HG03280 (cell line): ENCODE results near the gene FRMD3.

ENCODE experiments used
- ATAC-seq: cut with Tn5 transposase; IDR thresholded peaks from one replicate; pipeline ENCODE4 v1.9.1; 2021; ENCODE audit warnings: mild to moderate bottlenecking, moderate library complexity; ENCODE audit not compliant: unreplicated experiment

Gene FRMD3

DNA sequence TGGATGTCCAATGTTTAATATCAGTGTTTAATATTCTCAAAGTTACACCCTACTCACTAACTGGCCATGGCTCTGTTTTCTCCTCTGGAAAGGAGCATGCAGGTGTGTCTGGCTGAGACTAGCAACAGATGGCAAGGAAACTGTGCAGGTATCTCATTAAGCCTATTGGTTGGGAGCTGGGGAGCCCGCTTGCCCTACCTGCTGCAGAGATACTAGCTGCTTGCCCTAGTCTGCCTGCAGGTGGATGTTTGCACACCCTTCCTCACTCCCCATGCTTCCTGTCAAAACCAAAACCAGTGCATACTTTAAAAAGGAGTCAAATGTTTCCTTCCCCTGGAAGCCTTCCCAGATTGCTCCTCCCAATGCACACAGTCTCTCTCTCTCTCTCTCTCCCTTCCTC is 247.0 kb downstream of the FRMD3 start:
- no peak for ATAC-seq

DNA sequence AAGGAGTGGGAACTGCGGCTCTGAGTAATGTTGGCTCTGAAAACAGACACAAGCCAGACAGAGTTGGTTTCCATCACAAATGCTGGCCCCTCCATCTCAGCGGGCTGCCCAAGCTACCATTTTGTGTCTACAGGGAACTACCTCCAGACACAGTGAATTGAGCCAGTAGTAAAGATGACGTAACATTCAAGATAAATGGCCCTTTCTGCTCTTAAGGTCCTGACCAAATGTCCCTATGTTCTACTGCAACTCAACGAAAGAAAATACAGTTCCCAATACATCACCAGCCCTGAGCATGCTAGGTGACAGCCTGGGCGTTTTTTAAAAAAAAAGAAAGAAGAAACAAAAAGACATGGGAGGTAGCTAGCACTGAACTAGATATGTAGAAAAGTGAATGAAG is 247.5 kb downstream of the FRMD3 start:
- ATAC-seq: no peak

DNA sequence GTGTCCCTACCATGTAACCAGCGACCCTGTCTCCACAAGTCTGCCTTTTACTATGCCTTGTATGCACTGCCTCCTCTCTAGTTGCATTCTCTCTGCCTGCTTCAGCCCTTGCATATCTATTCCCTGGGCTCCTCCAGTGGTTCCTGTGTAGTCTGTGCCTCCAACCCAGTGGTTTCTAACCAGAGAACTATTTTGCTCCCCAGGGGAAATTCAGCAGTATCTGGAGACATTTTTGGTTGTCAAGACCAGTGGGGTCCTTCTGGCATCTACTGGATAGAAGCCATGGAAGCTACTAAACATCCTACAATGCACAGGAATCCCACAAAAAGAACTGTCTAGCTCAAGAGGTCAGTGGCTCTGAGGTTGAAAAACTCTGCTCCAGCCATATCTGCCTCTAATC is 251.2 kb downstream of the FRMD3 start:
- no peak for ATAC-seq

DNA sequence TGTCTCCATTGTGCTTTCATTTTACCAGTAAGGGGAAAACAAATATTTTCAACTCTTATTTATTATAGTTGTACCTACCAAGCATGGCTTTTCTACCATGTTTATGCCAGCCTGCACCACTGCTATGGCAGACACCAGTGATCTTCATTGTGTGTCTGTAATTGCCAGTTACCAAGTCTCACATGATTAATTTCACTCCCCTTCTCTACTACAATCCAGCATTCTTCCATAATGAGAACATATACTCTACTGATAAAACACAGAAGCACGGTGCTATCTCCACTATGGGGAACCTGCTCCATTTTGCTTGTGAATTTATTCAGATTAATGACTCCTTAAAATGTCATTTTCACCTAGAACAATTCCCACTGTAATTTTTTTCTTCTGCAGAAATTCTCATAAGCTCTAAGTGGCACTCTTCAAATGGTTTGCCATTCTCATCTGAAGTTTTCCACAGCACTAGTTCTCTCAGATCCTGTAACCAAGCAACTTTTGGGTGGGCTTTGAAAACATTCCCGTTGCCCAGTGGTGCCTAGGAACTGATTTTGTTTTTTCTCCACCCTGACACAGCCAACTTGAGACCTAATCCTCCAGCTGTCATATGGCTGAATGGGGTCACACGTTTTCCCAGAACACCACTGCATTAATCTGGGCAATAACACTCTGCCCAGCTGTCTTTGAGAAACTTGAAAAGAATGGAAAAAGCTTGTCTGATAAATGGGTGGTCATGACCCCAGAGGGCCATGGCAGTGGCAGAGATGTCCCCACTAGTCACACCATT is 252.6 kb downstream of the FRMD3 start:
- ATAC-seq: no peak

DNA sequence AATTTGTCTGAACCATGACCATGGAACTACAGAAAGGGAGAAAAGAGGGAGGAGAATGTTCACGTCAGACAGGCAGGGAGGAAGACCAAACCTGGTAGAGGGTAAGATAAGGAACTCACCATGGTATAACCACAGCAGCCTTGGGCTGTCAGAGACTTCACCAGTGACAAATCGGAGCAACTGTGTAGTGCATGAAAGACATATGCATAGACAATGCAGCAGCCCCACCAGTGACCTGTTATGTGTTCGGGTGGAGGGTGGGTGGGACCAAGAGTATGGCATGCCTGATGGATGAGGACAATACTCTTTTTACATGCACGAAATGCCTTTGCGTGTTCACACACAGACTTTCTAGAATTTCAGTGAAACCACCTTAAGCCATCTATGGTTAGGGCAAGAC is 253.5 kb downstream of the FRMD3 start:
- no peak for ATAC-seq

DNA sequence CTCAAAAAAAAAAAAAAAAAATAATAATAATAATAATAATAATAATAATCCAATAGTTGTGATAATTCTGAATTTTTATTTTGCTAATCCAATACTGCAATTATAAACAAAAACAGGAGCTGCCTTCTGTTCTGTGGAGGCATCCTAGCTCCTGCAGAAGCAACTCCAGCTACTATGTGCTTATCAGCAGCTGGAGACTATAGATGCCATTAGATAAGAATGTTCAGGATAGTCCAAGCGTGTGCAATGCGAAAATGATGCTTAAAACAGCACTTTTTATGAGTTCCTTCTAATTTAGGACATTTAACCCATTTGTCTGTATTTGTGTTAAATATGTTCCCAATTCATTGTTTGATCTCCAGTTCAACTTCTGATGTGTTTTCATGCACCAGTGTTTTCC is 254.7 kb downstream of the FRMD3 start:
- ATAC-seq: no peak

DNA sequence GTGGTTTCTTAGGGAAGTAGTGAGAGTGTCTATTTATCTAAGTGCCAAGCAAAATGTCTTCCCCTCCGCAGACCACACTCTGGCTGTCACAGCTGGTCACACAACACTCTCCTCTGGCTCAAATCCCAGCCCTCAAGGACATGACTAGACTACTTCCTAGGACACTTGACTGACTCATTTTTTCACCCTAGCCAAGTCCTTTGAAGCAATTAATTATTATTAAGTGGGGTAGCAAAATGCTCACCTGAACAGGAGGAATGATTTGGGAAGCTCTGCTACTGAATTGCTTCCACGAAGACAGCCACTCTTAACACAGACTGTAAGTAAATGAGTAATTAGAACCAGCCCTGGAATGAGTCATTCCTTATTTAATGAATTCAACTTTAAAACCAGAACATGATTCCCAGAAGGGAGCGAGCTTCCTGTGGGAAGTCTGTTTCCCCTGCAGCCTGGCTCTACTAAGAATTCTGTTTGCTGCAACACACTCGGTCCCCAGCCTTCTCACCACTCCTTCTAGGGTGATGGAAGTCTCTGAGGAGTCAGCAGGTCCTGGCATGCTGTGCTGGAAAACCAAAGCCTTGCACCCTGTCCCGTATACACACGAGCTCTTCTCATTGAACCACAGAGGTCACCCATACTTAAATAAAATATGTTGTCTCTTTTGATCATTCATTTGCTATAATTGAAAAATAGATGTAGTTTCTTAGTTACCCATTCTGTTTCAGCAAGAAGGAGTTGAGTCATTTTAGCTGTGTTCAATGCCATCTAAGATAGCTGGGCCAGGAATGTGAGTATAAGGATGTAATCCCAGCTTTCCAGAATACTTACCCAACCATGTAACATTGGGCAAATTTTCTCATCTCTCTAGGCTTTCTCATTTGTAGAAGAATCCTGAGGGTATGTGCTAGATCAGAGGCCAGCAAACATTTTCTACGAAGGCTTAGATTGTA is 256.6 kb downstream of the FRMD3 start:
- no peak for ATAC-seq

DNA sequence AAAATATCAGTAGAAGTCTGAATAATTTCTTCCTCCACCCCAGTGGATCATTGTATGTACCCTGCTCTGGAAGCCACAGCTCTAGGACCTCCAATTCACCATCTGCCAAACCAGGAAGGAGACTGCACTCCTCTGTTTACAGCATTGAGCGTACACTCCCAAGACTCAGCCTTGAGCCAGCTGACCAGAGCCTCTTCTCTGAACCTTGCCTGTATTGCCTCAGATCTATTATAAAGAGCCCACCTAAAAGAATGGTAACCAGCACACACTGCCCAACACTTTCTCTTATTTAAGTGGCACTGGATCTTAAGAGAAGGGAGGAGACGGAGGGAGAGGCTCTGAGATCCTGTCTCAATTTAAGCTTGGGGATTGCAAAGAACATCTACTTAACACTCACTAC is 257.4 kb downstream of the FRMD3 start:
- ATAC-seq: no peak

DNA sequence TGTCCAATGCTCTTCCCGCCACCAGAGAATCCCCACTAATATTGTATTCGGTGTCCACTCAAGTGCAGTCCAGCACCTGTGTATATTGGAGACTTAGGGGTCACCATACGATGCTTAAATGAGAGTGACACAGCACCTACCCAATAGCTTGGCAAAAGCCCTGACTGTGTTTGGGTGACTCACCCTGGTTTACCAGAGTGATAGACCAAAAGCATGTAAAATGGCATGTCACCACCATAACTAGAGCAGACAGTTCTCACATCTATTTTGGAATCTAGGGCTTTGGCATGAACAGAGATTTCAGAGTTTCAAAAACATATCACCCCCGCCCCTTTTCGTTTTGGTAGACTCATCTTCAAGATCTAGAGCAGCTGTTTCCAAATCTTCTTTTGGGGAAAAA is 257.9 kb downstream of the FRMD3 start:
- ATAC-seq: no peak

DNA sequence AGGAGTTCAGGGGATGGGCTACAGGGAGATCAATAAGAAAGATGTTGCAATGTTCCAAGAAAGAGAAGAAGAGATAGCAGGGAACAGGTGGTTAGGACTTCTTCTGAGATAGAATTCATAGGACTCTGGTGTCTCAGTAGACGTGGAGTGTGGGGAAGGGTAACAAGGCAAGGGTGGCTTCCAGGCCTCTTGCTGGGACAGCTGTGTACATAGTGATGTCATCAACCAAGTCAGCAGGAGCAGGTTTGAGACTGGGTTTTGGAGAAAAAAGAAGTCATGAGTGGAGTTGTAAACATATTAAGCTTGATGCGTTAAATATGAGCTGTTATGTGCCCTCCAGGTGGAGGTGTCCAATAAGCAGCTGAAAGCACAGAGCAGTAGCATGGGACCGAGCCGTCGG is 263.4 kb downstream of the FRMD3 start:
- ATAC-seq: no peak

DNA sequence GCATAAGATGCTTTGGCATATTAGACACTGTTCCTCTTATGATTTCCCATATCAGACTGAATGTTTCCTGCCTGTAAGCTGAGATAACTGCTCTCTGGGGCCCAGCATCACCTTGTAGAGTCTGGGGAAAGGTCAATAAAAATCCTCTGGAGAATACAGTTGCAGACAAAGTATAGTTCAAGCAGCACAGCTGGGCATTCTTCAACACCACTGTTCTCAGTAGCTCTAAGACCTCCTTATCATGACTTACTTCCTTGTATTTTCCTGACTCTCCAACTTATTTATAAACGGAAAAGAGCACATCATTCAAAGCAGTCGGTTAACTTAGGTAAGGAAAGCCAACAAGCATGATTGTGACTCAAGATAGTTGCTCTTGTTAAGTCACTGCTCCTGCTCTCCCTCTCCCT is 266.5 kb downstream of the FRMD3 start:
- no peak for ATAC-seq

DNA sequence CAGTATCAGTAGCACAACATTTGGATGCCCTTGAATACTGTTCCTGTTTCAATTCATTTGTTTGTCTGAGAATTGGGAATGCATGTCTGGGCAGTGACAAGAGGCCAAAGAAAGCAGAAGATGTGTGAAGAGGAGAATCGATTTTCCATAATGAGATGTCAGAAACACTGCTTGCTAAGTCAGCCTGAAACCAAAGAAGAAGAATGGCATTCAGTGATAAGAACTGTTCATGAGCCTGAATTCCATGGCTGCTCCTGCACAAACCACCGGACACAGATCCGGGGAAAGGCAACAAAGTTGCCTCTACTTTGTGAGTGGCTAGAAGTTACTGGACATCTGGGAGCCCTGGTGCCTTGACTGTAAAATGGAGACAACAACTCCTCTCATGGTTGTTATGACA is 268.1 kb downstream of the FRMD3 start:
- no peak for ATAC-seq

DNA sequence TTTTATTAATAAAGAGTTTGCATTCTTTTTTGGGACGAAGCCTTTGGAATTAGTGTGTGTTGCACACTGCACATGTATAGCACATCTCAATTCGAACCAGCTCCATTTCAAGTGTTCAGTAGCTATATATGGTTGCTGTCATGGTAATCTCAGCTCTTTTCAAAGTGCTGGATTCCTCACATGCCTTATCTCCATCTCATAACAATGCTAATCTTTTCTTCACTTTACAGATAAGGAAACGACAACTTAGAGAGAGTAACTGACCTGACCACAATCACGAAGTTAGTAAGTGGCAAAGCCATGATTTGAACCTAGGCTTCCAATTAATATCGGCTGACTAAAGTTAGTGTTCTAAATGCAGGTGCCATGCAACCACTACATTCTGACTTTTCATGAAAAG is 270.5 kb downstream of the FRMD3 start:
- no peak for ATAC-seq

DNA sequence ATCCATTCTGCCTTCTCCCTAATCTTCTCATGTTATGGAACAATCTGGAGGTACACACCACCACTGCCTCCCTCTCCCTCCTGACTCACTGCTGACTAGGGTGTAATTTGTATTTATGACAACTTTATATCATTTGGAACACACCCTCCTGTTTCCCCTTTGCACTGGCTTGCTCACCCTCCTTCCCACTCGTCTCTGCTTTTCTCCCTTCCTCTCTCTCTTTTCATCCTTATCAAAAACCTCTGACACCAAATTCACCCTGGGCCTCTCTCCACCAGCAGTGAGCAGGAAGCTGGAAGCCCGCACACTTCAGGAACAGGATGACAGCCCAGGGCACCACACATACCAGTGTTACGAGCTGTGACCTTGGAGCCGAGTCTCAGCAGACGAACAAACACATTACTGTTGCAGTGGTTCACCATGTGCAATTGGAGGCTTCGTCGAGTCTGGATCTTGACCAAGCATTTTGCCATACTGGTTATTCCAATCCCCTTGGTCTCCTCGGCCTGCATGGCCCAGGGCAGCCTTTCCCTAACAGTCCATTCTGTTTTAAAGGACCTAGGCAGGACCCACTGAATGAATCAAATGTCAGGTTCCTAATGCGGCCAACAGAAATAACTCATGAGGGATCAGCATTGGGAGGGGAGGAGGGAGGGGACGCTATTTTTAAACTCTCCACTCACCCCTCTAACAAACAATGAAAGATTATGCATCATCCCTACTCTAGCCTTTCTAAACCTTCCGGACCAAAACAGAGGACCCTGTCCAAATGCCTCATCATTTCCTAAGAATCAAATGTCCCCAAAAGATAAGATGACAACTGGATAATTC is 271.3 kb downstream of the FRMD3 start:
- no peak for ATAC-seq

DNA sequence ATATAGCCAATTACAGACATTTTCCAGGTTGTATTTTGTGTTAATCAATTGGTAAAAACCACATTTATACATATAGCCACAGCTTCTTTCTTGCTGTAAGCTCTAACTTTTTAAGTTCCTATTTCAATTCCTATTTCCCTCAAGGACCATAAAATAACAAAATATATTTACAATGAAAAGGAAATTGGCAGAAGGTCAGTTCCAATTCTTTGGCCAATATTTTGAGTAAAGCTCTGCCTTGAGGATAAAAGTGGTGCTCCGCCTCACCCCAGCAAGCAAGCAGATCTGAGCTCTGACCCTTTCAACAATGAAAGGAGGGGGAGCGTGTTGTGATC is 271.9 kb downstream of the FRMD3 start:
- no peak for ATAC-seq

DNA sequence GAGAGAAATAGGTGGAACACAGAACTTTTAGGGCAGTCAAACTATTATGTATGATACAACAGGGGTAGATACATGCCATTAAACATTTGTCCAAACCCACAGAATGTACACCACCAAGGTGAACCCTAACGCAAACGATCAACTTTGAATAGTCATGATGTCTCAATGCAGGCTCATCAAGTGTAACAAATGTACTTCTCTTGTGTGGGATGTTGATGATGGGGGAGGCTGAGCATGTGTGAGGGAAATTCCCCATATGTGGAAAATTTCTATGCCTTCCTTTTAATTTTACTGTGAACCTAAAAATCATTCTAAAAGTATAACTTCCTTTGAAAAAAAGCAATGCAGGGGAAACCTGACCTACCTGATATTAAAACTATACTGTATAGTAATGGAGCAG is 273.9 kb downstream of the FRMD3 start:
- no peak for ATAC-seq

DNA sequence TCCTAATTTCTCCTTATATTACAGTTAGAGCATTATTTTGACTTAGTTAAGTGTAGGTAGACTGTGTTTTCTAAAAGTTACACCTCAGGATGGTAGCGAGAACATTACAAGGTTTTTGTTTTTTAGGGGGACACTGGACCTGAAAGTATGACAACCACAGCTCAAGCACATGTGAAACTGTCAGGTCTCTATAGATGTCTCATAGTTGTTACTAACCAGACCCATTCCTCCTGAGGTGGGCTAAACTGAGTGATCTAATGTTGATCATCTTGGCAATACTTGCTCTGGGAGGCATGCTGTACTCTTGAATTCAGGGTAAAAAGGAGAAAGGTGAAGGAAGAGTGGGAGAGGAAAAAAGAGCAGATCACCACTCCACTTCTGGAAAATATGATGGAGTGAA is 278.6 kb downstream of the FRMD3 start:
- ATAC-seq: no peak

DNA sequence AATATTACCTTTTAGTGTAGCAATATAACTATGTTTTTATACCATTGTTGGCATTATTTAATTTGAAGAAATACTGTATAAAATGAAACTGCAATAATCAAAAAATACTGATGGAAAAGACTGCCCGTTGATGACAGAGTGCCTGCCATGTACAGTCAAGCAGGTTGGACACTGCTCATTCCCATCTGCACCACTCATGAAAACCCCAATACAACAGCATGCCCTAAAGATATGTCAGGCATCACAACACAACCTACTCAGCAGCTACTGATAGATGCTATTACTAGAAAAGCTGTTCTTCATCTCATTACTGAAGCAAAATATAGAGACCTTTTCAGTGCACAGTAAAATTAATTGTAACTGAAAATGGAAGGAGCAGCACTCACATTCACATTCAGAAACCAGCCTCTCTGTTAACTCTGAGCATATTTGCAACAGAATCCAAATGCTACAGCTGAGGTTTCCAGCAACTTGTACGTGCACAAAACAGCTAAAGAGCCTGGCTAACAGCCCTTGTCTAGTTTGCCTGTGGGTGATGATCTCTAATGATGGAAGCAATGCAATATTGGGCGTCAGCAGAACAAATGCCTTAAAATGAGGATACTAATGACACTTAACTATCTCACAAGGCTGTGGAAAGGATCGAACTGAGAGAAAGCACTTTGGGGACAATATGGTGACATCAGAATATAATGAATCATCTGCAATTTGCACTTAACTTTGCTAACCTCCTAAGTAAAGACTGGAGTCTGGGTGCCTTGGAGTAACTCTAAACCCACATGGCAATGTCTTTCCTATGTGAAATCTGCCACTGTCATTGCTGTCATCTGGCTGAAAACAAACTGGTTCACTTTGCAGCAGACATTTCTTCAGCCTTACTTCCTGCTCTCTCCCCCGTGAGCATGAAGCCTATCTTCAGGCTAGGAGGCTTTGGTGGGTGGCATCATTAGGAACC is 280.0 kb downstream of the FRMD3 start:
- ATAC-seq: no peak

DNA sequence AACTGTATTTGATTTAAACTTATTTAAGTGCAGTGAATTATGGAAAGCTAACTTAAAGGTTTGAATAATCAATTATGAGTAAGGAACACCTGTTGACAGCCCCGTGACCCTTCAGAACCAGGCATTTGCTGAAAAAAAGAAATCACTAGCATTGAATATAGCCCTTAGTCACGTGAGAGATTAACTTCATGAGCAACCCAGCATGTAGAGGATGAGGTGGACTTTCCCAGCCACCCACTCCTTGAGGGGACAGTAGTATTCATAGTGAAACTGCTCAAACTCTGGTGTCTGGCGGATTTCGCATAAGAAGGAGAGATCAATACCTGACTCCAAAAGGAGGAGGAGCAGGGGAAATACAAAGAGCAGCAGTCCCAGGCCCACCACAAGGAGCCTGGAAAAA is 290.5 kb downstream of the FRMD3 start:
- ATAC-seq: no peak

DNA sequence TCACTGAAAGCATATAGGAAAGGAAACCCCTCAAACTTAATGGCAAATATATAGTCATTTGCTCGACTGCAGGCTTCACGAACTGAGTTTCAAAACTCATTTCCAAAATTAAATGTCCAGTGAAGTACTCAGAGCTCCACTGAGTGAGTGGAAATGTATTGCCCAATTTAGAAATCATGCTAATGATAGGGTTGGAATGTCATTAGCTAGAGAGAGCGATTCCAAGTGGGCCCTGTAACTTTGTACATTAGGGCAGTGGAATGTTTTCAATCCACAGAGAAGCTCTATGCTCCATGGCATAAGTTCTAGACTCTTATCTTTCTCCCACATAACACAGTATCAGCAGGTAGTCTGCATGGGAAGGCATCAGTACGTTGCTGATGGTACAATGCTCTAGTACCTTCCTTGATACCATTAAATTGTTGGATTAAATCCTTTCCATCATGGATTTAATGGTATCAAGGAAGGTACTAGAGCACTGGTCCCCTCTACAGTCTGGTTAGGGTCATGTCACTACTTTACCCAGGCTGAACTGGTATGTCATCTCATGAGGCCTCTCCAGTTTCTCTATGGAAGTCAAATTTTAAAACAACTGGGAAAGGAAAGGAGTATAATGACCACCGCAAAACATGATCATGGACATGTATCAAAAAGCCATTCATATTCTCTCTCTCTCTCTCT is 292.1 kb downstream of the FRMD3 start:
- ATAC-seq: no peak
